SJSA1 (cell line): Measurements from ENCODE around the gene RBM6. TPM values are rescaled to one million over a fixed set of nuclear protein-coding genes. Genes with fewer than 3 reads are reported as not detected.
A peak's percentile ranks its signal among the peaks of the same experiment; 100 is the strongest.
"Not testable (repeated sequence)": the region's sequence is repeated elsewhere in the genome, so short reads cannot be mapped to it uniquely, and the experiment has no call there.

Experiments used
- DNase-seq, 2 experiments: peaks; one replicate each; pipeline ENCODE4 v3.0.0-alpha.2; 2015 to 2020; ENCODE audit warnings: low spot score in 2 of 2, low read depth in 1 of 2
- H3K27ac ChIP-seq: fragments of 250-450 bp; sonication (Bioruptor Pico); 2 replicates; pipeline ENCODE4 v1.5.1; 2020; ENCODE audit warnings: mild to moderate bottlenecking, moderate library complexity
- H3K27me3 ChIP-seq: fragments of 250-450 bp; sonication (Bioruptor Pico); replicated peaks from 2 replicates; pipeline ENCODE4 v1.5.1; 2020; ENCODE audit warnings: mild to moderate bottlenecking, moderate library complexity
- H3K36me3 ChIP-seq: fragments of 250-450 bp; sonication (Bioruptor Pico); 2 replicates; pipeline ENCODE4 v1.5.1; 2020; ENCODE audit warnings: mild to moderate bottlenecking
- H3K4me1 ChIP-seq: fragments of 250-450 bp; sonication (Bioruptor Pico); replicated peaks from 2 replicates; pipeline ENCODE4 v1.6.1; 2021; ENCODE audit warnings: mild to moderate bottlenecking
- H3K4me3 ChIP-seq: fragments of 250-450 bp; sonication (Bioruptor Pico); 2 replicates; pipeline ENCODE4 v1.5.1; 2020; ENCODE audit warnings: mild to moderate bottlenecking
- H3K9me3 ChIP-seq: fragments of 250-450 bp; sonication (Bioruptor Pico); replicated peaks from 2 replicates; pipeline ENCODE4 v1.5.1; 2020; ENCODE audit warnings: mild to moderate bottlenecking
- total RNA-seq: library from RNA; depleted of rRNA; stranded (reverse); fragments of >200 nt; shearing (Covaris generic); gene quantifications from 2 replicates; pipeline ENCODE4 v1.2.3, GENCODE V29; 2014

The RBM6 gene
- total RNA-seq, 1 experiment from 2014 or later, result 38.8 TPM

DNA sequence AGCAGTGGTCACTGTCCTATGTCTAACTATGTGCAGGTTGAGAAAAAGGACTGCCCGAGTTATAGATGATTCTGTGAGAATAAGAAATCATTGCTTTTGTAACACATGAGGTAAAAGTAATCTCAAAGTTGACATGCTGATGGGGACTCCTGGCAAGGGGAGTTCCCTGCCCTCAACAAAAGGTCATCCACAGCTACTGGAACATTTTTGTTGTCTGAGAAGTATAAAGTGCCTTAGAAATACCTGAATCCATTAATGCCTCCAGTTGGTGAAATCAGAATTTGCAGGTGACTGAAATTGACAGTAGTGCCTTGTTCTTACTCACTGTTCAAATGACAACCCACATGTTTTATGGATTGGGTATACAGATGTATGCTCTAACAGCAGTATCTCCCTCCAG, 105.0 kb downstream of the RBM6 start:
- Histone ChIP-seq H3K4me1 (peaks cover 6% of the 10 kb centered on the region), H3K27ac (no peak overlapping the region), H3K36me3 (peaks cover 26% of the 10 kb centered on the region), H3K4me3 (no peak overlapping the region), H3K9me3 (no peaks in the 10 kb centered on the region), H3K27me3 (no peaks in the 10 kb centered on the region)
- DNase-seq, result no peak

- Histone ChIP-seq H3K4me1 (peaks cover 13% of the 10 kb centered on the region), H3K27me3 (no peaks in the 10 kb centered on the region), H3K9me3 (no peaks in the 10 kb centered on the region), H3K27ac (no peak overlapping the region), H3K4me3 (no peak overlapping the region), H3K36me3 (peaks cover 49% of the 10 kb centered on the region)
- DNase-seq, result no peak
These were observed 107.5 kb downstream of the RBM6 start for GRCh38 chr3:50047426-50047825.

DNA sequence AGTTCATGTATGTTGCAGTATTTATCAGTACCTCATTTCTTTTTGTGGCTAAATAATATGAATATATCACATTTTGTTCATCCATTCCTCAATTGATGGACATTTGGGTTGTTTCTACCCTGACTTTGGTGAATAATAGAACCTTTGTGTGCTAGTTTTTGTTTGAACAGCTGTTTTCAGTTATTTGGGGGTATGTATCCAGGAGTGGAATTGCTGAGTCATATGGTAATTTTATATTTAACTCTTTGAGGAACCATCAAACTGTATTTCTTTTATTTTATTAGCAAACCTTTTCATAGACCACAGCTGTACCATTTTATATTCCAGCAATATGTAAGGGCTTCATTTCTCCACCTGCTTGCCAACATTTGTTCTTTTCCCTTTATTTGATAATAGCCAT, 110.4 kb downstream of the RBM6 start:
- H3K27ac ChIP-seq, result peak overlapping the region; percentile 3
- peak in 1 of 2 experiments; percentile 25 for DNase-seq
- H3K27me3 ChIP-seq, result no peaks in the 10 kb centered on the region
- H3K9me3 ChIP-seq, result no peaks in the 10 kb centered on the region
- peaks cover 13% of the 10 kb centered on the region for H3K4me1 ChIP-seq
- peaks cover 62% of the 10 kb centered on the region for H3K36me3 ChIP-seq
- no peak overlapping the region for H3K4me3 ChIP-seq

- H3K27ac ChIP-seq, result no peak overlapping the region
- no peaks in the 10 kb centered on the region for H3K27me3 ChIP-seq
- peaks cover 59% of the 10 kb centered on the region for H3K36me3 ChIP-seq
- H3K4me1 ChIP-seq, result no peaks in the 10 kb centered on the region
- DNase-seq, result no peak
- H3K9me3 ChIP-seq, result no peaks in the 10 kb centered on the region
- H3K4me3 ChIP-seq, result no peak overlapping the region
These were observed 117.8 kb downstream of the RBM6 start for GRCh38 chr3:50057756-50058155.

DNA sequence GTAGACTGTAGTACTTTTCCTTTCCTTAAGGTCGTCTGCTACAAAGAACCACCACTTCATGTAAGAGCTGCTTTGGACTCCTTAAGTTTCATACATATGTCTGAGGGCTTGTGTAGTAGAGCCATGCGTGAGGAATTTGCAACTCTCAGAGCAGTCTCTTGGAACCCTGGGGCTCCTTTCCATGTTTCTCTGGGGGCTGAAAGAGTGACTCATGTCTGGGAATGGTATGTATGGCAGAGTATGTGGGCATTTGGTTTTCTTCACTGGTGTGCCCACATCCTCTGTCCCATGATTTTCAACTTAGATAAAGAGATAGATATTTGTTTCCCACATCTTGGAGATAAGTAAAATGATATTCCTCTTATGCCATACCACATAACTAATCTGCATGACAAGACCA, 128.2 kb downstream of the RBM6 start:
- no peak overlapping the region for H3K27ac ChIP-seq
- no peaks in the 10 kb centered on the region for H3K27me3 ChIP-seq
- H3K9me3 ChIP-seq, result no peaks in the 10 kb centered on the region
- peaks cover 88% of the 10 kb centered on the region for H3K36me3 ChIP-seq
- no peak overlapping the region for H3K4me3 ChIP-seq
- no peak for DNase-seq
- no peaks in the 10 kb centered on the region for H3K4me1 ChIP-seq

DNA sequence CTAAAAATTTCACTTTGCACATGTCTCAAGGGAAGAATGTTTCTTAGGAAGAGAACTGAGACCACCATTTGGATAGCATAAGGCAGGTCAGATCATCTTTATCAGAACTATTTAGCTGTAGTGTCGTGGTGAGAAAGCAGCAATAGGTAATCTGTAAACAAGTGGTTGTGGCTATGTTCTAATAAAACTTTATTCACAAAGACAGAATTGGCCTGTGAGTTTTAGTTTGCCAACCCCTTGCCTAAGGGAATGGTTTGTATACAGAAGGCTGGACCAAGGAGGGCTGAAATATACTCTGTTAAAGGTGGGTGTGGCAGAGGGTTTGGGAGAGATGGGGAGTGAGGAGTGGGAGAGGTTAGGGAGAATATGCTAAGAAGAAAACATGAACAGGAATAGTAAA, 138.1 kb downstream of the RBM6 start:
- Histone ChIP-seq H3K36me3 (peaks cover 31% of the 10 kb centered on the region), H3K4me1 (no peaks in the 10 kb centered on the region), H3K27me3 (no peaks in the 10 kb centered on the region), H3K9me3 (no peaks in the 10 kb centered on the region), H3K27ac (no peak overlapping the region), H3K4me3 (no peak overlapping the region)
- DNase-seq, result no peak

- H3K9me3 ChIP-seq, result no peaks in the 10 kb centered on the region
- H3K27me3 ChIP-seq, result no peaks in the 10 kb centered on the region
- no peak for DNase-seq
- no peak overlapping the region for H3K27ac ChIP-seq
- peaks cover 27% of the 10 kb centered on the region for H3K36me3 ChIP-seq
- no peaks in the 10 kb centered on the region for H3K4me1 ChIP-seq
- no peak overlapping the region for H3K4me3 ChIP-seq
These were observed 138.7 kb downstream of the RBM6 start for GRCh38 chr3:50078622-50079021.

- H3K4me1 ChIP-seq, H3K4me3 ChIP-seq, H3K27ac ChIP-seq, H3K9me3 ChIP-seq, DNase-seq, H3K27me3 ChIP-seq: not testable (repeated sequence)
- H3K36me3 ChIP-seq, result peaks cover 11% of the 10 kb centered on the region
These were observed 145.0 kb downstream of the RBM6 start for GRCh38 chr3:50084951-50085350.

- Histone ChIP-seq H3K27me3 (no peaks in the 10 kb centered on the region), H3K9me3 (no peaks in the 10 kb centered on the region), H3K36me3 (peaks cover 49% of the 10 kb centered on the region), H3K4me3 (peak within 1 kb of the TSS; percentile 85), H3K4me1 (peaks cover 14% of the 10 kb centered on the region), H3K27ac (peak within 1 kb of the TSS; percentile 95)
- peak; percentile 79 to 94 for DNase-seq
These were observed 149.0 kb downstream of the RBM6 start, which contains the start of gene RBM5 for GRCh38 chr3:50088725-50089608. Gene RBM5, plus strand, starts transcription at chr3:50088919. Its CDS starts 1,516 bp downstream, at chr3:50090435.

DNA sequence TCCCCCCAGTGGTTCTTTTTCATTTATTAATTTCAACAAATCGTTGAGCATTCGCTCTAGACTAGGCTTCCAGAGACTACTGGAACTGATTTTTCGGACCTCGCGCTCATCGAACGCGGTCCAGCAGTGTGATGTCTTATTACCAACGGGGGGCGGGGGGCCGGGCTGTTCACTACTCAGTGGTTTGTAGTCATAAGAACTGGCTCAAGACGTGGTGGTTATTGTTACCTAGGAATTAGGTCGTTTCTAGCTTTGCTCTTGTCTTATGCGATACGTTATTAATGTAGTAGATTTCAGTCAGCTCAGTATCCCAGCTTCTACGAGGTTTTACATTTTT, 149.6 kb downstream of the RBM6 start:
- peaks cover 14% of the 10 kb centered on the region for H3K4me1 ChIP-seq
- H3K4me3 ChIP-seq, result peak overlapping the region; percentile 85
- H3K36me3 ChIP-seq, result peaks cover 55% of the 10 kb centered on the region
- DNase-seq, result no peak
- H3K9me3 ChIP-seq, result no peaks in the 10 kb centered on the region
- no peaks in the 10 kb centered on the region for H3K27me3 ChIP-seq
- peak overlapping the region; percentile 95 for H3K27ac ChIP-seq

GRCh38 chr3:50090984-50091383, 151.0 kb downstream of the RBM6 start:
- Histone ChIP-seq H3K27me3 (no peaks in the 10 kb centered on the region), H3K4me3 (no peak overlapping the region), H3K36me3 (peaks cover 69% of the 10 kb centered on the region), H3K4me1 (peaks cover 14% of the 10 kb centered on the region), H3K27ac (no peak overlapping the region), H3K9me3 (no peaks in the 10 kb centered on the region)
- DNase-seq, result no peak

- no peak overlapping the region for H3K27ac ChIP-seq
- no peak overlapping the region for H3K4me3 ChIP-seq
- peaks cover 9% of the 10 kb centered on the region for H3K4me1 ChIP-seq
- no peak for DNase-seq
- H3K27me3 ChIP-seq, result no peaks in the 10 kb centered on the region
- peaks cover 98% of the 10 kb centered on the region for H3K36me3 ChIP-seq
- no peaks in the 10 kb centered on the region for H3K9me3 ChIP-seq
These were observed 155.5 kb downstream of the RBM6 start for GRCh38 chr3:50095352-50095998.

DNA sequence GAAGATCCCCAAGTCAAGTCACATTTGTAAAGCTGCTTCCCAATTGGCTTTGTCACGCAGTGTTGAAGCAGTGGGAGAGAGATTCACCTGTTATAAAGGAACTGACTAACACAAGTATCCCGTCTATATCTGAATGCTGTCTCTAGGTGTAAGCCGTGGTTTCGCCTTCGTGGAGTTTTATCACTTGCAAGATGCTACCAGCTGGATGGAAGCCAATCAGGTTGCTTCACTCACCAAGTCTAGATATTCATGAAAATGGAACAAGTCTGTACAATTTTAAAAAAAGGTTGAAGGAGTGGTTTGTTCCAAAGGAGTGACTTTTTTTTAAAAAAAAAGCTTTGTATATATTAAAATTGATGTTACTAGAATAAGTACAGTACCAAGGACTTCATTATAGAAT, 160.4 kb downstream of the RBM6 start:
- no peaks in the 10 kb centered on the region for H3K4me1 ChIP-seq
- no peaks in the 10 kb centered on the region for H3K9me3 ChIP-seq
- no peaks in the 10 kb centered on the region for H3K27me3 ChIP-seq
- DNase-seq, result no peak
- no peak overlapping the region for H3K27ac ChIP-seq
- H3K4me3 ChIP-seq, result no peak overlapping the region
- peaks cover 100% of the 10 kb centered on the region for H3K36me3 ChIP-seq
